HL-60 (cell line): ENCODE results near the gene GPR34.

Source experiments
- DNase-seq, 2 experiments: peaks; one replicate each; pipeline ENCODE4 v3.0.0-alpha.2; 2010 to 2020; ENCODE audit warnings: low read depth in 1 of 2, low spot score in 1 of 2
- H3K27ac ChIP-seq: fragments of 250-450 bp; sonication (Bioruptor Pico); replicated peaks from 2 replicates; pipeline ENCODE4 v1.5.1; 2020; ENCODE audit warnings: mild to moderate bottlenecking, moderate library complexity
- H3K27me3 ChIP-seq: fragments of 250-450 bp; sonication (Bioruptor Pico); 2 replicates; pipeline ENCODE4 v1.5.1; 2021; ENCODE audit warnings: mild to moderate bottlenecking, moderate library complexity; ENCODE audit not compliant: insufficient read depth, poor library complexity, severe bottlenecking
- H3K4me3 ChIP-seq: replicated peaks from 2 replicates; pipeline ENCODE4 v1.5.1; 2011; ENCODE audit warnings: mild to moderate bottlenecking, control low read depth, low read length; ENCODE audit not compliant: insufficient read depth
- GABPA ChIP-seq: IDR thresholded peaks from 2 replicates; pipeline ENCODE4 v1.6.1; 2012; ENCODE audit warnings: low read depth
- POLR2AphosphoS5 ChIP-seq: IDR thresholded peaks from 2 replicates; pipeline ENCODE4 v1.6.1; 2012; ENCODE audit warnings: low read depth
- SPI1 ChIP-seq: IDR thresholded peaks from 2 replicates; pipeline ENCODE4 v1.6.1; 2012; ENCODE audit warnings: low read depth, mild to moderate bottlenecking, borderline replicate concordance
- TF ChIP-seq, protein P1 (sequence below): IDR thresholded peaks from one replicate; pipeline ENCODE4 v1.5.1; 2011; ENCODE audit warnings: low read length, control low read depth, inconsistent platforms; ENCODE audit not compliant: insufficient read depth
- TF ChIP-seq, protein P2 (sequence below): IDR thresholded peaks from 2 replicates; pipeline ENCODE4 v1.6.1; 2012; ENCODE audit warnings: low read depth; ENCODE audit not compliant: insufficient replicate concordance

GPR34 gene

DNA sequence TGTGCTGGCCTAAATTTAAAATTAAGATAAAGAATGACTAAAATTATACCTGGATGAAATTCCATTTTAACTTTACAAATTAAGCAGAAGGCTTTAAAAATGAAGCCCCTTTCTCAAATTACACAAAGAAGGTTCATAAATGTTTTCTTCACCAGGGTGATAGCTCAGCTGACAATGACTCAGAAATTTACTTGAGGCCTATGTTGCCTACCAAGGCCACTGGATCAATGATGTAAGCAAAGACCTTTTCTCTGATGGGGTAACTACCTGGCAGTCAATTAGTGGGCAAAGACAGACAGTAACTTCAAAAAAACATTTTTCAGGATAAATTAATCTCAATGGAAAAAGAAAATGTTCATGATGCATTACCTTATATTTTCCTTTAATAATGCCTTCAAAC is 23.9 kb upstream of the GPR34 start:
- DNase-seq = no peak

DNA sequence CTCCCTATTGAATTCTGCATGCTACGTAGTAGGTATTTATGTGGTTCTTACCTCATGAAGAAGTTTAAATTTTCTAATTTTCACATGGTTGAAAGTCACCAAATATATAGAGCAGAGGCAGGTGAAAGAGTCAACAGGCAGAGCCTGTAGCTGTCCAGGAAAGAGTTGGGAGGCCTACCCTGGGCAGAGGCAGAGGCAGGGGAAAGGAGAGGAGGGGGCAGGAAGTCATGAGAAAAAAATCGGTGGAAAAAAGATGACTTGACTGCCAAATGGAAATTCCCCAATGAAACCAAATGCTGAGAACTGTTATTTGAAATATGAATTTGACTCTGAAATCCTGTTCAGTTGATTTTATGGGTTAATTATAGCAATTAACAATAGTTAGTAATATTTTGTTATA is 23.1 kb upstream of the GPR34 start:
- no peaks in the 10 kb centered on the region for H3K27me3 ChIP-seq
- H3K4me3 ChIP-seq = no peak overlapping the region
- no peak for DNase-seq
- TF ChIP-seq, protein P1, sequence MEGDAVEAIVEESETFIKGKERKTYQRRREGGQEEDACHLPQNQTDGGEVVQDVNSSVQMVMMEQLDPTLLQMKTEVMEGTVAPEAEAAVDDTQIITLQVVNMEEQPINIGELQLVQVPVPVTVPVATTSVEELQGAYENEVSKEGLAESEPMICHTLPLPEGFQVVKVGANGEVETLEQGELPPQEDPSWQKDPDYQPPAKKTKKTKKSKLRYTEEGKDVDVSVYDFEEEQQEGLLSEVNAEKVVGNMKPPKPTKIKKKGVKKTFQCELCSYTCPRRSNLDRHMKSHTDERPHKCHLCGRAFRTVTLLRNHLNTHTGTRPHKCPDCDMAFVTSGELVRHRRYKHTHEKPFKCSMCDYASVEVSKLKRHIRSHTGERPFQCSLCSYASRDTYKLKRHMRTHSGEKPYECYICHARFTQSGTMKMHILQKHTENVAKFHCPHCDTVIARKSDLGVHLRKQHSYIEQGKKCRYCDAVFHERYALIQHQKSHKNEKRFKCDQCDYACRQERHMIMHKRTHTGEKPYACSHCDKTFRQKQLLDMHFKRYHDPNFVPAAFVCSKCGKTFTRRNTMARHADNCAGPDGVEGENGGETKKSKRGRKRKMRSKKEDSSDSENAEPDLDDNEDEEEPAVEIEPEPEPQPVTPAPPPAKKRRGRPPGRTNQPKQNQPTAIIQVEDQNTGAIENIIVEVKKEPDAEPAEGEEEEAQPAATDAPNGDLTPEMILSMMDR = no peak
- TF ChIP-seq POLR2AphosphoS5 (no peak), SPI1 (no peak), GABPA (no peak)
- TF ChIP-seq, protein P2, sequence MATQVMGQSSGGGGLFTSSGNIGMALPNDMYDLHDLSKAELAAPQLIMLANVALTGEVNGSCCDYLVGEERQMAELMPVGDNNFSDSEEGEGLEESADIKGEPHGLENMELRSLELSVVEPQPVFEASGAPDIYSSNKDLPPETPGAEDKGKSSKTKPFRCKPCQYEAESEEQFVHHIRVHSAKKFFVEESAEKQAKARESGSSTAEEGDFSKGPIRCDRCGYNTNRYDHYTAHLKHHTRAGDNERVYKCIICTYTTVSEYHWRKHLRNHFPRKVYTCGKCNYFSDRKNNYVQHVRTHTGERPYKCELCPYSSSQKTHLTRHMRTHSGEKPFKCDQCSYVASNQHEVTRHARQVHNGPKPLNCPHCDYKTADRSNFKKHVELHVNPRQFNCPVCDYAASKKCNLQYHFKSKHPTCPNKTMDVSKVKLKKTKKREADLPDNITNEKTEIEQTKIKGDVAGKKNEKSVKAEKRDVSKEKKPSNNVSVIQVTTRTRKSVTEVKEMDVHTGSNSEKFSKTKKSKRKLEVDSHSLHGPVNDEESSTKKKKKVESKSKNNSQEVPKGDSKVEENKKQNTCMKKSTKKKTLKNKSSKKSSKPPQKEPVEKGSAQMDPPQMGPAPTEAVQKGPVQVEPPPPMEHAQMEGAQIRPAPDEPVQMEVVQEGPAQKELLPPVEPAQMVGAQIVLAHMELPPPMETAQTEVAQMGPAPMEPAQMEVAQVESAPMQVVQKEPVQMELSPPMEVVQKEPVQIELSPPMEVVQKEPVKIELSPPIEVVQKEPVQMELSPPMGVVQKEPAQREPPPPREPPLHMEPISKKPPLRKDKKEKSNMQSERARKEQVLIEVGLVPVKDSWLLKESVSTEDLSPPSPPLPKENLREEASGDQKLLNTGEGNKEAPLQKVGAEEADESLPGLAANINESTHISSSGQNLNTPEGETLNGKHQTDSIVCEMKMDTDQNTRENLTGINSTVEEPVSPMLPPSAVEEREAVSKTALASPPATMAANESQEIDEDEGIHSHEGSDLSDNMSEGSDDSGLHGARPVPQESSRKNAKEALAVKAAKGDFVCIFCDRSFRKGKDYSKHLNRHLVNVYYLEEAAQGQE = no peak
- no peak overlapping the region for H3K27ac ChIP-seq

More for the DNA sequence above, 23.9 kb upstream of the GPR34 start:
- Histone ChIP-seq H3K27me3 (no peaks in the 10 kb centered on the region), H3K4me3 (no peak overlapping the region), H3K27ac (no peak overlapping the region)
- TF ChIP-seq, protein P1 = no peak
- TF ChIP-seq, protein P2 = no peak
- TF ChIP-seq SPI1 = no peak

DNA sequence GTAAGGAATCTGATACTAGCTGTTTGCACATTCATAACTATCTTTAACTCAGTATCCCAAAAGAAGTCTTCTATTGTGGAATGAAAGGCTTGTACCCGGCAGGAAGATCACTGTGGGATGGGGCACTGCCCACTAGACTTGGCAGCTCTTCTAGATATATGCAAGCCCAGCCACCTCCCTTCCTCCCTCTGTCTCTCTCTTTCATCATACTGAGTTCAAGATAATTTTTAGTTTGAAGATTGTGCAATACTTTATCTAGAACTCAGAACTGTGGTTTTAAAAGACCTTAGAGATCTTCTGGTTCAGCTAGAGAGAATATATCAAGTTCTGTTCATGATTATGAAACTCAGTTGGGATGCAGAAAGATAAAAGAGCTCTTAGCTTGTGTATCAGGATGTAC is 22.5 kb upstream of the GPR34 start:
- Histone ChIP-seq H3K27me3 (no peaks in the 10 kb centered on the region), H3K27ac (no peak overlapping the region), H3K4me3 (no peak overlapping the region)
- DNase-seq = peak; percentile 11 to 42
- TF ChIP-seq, protein P2 = no peak
- TF ChIP-seq GABPA (no peak), POLR2AphosphoS5 (no peak), SPI1 (no peak)
- TF ChIP-seq, protein P1 = no peak
